GM10266 (cell line): Measurements from ENCODE around the gene AKTIP.
A peak's percentile ranks its signal among the peaks of the same experiment; 100 is the strongest.

Experiments used
- DNase-seq: peaks from one replicate; pipeline ENCODE4 v3.0.0; 2012; ENCODE audit errors: extremely low spot score
- TF ChIP-seq, protein P1 (sequence below): IDR thresholded peaks from 2 replicates; pipeline ENCODE4 v1.5.1; 2012; ENCODE audit warnings: mild to moderate bottlenecking, low read depth; ENCODE audit not compliant: control insufficient read depth, insufficient read depth; ENCODE audit errors: missing control alignments

AKTIP gene

DNA sequence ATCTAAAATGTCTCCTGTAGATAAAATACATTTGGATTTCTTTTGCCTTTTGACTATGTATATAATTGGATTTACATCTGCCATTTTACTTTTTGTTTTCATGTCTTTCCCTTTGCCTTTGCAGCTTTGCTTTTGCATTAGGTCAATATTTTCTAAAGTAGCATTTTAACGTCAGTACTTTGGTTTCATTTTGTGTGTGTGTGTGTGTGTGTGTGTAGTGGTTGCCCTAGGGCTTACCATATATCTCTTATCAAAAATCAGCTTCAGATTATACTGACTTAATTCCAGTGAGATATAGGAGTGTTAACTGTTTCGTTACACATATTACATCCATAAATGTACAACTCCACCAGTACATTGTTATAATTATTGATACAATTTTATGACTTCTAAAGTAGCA, 26.1 kb downstream of the AKTIP start:
- TF ChIP-seq, protein P1, sequence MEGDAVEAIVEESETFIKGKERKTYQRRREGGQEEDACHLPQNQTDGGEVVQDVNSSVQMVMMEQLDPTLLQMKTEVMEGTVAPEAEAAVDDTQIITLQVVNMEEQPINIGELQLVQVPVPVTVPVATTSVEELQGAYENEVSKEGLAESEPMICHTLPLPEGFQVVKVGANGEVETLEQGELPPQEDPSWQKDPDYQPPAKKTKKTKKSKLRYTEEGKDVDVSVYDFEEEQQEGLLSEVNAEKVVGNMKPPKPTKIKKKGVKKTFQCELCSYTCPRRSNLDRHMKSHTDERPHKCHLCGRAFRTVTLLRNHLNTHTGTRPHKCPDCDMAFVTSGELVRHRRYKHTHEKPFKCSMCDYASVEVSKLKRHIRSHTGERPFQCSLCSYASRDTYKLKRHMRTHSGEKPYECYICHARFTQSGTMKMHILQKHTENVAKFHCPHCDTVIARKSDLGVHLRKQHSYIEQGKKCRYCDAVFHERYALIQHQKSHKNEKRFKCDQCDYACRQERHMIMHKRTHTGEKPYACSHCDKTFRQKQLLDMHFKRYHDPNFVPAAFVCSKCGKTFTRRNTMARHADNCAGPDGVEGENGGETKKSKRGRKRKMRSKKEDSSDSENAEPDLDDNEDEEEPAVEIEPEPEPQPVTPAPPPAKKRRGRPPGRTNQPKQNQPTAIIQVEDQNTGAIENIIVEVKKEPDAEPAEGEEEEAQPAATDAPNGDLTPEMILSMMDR = no peak

DNA sequence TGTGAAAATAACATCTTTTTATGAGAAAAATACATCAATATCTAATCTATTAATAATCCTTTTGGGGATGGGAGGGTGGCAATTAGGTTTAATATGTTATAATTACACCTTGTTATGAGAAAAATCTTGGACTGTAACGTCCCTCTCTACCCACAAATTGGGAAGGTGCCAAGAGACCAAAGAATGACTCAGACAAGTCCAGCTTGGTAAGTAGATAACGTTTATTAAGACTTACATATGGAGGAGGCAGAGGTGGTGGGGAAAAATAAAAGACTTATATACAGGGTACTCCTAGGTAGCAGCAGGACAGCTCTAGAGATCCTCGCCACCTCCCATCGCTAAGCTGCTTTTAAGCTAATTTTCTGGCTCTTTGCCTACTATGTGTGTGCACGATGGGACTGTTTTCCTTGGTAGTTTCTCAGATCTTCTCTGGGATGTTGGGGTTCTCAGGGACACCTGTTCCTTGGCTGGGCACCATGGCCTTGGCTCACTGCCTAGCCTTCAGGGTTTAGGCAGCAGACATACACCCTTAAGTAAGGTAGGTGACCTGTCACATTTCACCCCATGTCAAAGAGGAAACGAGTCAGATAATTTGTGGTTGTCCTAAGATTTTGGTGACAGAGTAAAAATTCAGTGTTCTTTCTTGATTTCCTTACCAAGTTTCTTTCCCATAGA, 37.3 kb downstream of the AKTIP start:
- TF ChIP-seq, protein P1 = no peak
- DNase-seq = no peak

More for the DNA sequence above, 26.1 kb downstream of the AKTIP start:
- DNase-seq = no peak

DNA sequence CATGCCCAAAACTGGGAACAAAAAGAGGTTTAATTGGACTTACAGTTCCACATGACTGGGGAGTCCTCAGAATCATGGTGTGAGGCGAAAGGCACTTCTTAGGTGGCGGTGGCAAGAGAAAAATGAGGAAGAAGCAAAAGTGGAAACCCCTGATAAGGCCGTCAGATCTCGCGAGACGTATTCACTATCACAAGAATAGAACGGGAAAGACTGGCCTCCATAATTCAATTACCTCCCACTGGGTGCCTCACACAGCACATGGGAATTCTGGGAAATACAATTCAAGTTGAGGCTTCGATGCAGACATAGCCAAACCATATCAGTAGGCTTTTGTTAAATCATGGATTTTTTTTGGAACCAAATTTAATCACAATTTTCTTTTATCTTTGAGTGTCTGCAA, 44.4 kb downstream of the AKTIP start:
- TF ChIP-seq, protein P1 = no peak
- no peak for DNase-seq

DNA sequence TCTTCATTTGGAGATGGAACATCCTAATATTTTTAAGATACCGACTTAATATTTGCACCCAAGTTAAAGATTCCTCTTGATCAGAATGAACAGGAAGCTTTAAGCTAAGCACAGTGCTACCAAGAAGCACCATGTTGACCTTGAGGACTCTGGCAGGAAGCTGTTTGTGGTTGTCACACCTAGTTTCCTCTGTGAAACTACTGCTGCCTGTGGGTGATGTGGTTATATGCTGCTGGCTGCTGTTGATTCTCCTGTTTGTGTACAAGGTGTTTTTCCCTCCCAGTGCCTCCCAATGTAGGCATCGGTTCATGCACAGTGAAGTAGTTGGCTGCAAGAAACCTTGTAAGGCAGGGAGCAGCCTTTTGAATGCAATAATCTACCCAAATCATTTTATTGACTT, 45.3 kb downstream of the AKTIP start:
- TF ChIP-seq, protein P1 = no peak
- peak; percentile 67 for DNase-seq

DNA sequence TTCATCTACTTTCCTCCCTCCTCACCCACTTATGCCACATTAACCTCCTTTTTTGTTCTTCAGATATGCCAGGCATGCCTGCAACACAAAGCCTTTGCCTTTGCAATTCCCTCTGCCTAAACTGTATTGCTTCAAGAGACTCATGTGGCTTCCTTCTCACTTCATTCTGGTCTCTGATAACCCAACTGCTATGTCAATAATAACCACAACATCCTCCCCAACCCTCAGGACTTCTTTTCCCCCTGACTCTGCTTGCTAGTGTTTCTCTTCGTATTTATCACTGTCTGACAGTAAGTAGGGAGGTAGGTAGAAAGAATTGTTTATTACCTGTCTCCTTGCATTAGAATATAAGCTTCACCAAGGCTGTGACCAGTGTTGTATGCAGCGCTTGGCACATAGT, 46.4 kb downstream of the AKTIP start:
- TF ChIP-seq, protein P1 = no peak

DNA sequence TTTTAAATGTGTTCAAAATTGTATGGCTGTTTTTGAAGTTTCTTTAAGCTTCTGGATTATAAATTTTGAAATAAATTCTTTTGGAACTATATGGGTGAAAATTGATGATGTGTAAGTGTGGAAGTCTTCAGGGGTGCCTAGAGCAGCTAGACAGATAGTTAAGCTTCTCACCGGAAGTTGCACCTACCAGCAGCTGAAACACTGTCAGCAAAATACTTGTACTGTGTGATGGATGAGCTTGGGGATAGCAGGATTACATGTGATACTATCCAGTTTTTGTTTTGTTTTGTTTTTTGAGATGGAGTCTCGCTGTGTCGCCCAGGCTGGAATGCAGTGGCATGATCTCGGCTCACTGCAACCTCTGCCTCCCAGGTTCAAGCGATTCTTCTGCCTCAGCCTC, 49.1 kb downstream of the AKTIP start:
- TF ChIP-seq, protein P1 = no peak
- DNase-seq = no peak

More for the DNA sequence above, 46.4 kb downstream of the AKTIP start:
- no peak for DNase-seq

DNA sequence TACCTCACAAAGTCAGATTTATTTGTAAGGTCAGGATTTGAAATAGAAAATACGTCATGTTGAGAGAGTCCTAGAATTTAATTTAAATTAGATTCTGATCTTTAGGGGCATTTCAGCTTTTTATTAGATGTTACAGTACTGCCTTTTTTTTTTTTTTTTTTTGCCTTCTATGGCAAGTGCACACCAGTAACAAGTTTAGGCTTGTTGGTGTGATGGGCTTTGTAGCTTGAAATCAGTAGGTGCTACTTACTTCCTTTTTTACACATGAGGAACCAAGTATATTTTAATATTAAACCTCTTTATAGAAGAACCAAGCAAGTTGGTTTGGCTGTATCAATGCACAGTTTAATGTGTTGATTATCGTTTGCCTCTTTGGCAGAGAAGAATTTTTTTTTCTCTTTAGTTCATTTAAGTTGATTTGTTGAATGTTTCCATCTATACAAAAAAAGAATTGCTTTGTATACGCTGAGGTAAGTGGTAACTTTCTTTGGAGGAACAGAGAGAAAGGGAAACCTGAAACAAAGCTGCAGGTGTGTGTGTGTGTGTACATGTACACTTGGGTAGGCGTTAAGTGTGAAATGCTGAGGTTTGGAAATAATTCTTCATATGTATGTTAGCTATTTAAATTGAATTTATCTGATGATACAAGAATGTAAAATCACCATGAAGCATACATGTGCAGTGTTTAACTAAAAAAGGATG, 53.0 kb downstream of the AKTIP start:
- DNase-seq = no peak
- TF ChIP-seq, protein P1 = no peak
